ENCODE measurements around the gene SYNE1.

GRCh38 chr6:152463164-152463563, 174.0 kb downstream of the SYNE1 start:
- TF ChIP-seq CTCF (IDR thresholded peaks at IDR 0.05; ENCODE audit: poor library complexity) (no peak), EZH2phosphoT487 (IDR thresholded peaks at IDR 0.05; ENCODE audit: low read depth, severe bottlenecking, unreplicated experiment) (no peak)
